ENCODE data around the gene FSTL5.

FSTL5 gene

DNA sequence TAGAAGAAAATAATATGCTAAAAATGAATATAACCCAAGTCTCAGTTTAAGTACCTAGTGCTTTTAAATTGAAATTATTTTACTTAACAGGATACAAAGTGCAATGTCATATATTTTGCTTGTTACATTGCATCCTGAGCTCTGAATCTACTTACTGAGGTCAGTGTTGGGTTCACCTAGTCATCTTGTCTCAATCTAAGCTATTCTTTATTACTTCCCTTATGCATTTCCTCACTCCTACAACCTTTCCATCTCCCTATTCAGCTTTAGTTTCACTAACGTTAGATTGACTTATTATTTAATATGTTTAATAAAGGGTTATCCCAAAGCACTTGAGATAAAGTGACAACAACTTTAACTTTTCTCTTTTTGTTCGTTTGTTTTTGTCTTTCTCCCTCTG lies 483.7 kb downstream of the FSTL5 start:
- no peak for TF ChIP-seq FOXP2 (optimal IDR thresholded peaks at IDR 0.05; ENCODE audit: control extremely low read depth, extremely low read length, insufficient read depth)
- TF ChIP-seq POLR2AphosphoS5 (IDR thresholded peaks at IDR 0.05; ENCODE audit: borderline replicate concordance, low read depth, low read length), result no peak
- TF ChIP-seq EZH2 (IDR thresholded peaks at IDR 0.05), result no peak
- DNase-seq (ENCODE audit: low read depth, low spot score), result no peak
- Histone ChIP-seq H3K4me3 (no peak overlapping the region), H3K36me3 (ENCODE audit: insufficient read depth, low read length) (no peaks in the 10 kb centered on the region), H3K9ac (ENCODE audit: insufficient read length) (no peak overlapping the region), H3K9me3 (ENCODE audit: low read depth, low read length) (no peaks in the 10 kb centered on the region), H3K27ac (no peak overlapping the region)

DNA sequence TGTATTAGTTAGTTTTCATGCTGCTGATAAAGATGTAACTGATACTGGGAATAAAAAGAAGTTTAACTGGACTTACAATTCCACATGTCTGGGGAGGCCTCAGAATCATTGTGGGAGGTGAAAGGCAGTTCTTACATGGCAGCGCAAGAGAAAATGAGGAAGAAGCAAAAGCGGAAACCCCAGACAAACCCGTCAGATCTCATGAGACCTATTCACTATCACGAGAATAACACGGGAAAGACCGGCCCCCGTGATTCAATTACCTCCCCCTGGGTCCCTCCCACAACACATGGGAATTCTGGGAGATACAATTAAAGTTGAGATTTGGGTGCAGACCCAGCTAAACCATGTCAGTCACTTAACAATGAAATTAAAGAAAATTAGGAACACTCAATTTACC lies 499.1 kb downstream of the FSTL5 start:
- H3K9ac ChIP-seq (ENCODE audit: insufficient read length), result no peak overlapping the region
- H3K4me3 ChIP-seq, result no peak overlapping the region
- no peaks in the 10 kb centered on the region for H3K36me3 ChIP-seq (ENCODE audit: insufficient read depth, low read length)
- H3K9me3 ChIP-seq (ENCODE audit: low read depth, low read length), result no peaks in the 10 kb centered on the region
- H3K27ac ChIP-seq, result no peak overlapping the region
- TF ChIP-seq EZH2 (IDR thresholded peaks at IDR 0.05) (no peak), POLR2AphosphoS5 (IDR thresholded peaks at IDR 0.05; ENCODE audit: borderline replicate concordance, low read depth, low read length) (no peak), FOXP2 (optimal IDR thresholded peaks at IDR 0.05; ENCODE audit: control extremely low read depth, extremely low read length, insufficient read depth) (no peak)
- DNase-seq (ENCODE audit: low read depth, low spot score), result no peak

DNA sequence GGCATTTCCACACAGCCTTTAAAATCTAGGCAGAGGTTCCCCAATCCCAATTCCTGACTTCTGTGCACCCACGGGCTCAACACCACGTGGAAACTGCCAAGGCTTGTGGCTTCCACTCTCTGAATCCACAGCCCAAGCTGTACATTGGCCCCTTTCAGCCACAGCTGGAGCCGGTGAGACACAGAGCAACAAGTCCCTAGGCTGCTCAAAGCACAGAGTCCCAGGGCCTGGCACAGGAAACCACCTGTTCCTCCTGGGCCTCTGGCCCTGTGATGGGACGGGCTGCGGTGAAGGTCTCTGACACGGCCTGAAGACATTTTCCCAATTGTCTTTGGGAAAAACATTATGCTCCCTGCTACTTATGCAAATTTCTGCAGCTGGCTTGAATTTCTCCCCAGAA lies 500.0 kb downstream of the FSTL5 start:
- Histone ChIP-seq H3K4me3 (no peak overlapping the region), H3K9me3 (ENCODE audit: low read depth, low read length) (no peaks in the 10 kb centered on the region), H3K27ac (no peak overlapping the region), H3K9ac (ENCODE audit: insufficient read length) (no peak overlapping the region), H3K36me3 (ENCODE audit: insufficient read depth, low read length) (no peaks in the 10 kb centered on the region)
- TF ChIP-seq POLR2AphosphoS5 (IDR thresholded peaks at IDR 0.05; ENCODE audit: borderline replicate concordance, low read depth, low read length) (no peak), EZH2 (IDR thresholded peaks at IDR 0.05) (no peak), FOXP2 (optimal IDR thresholded peaks at IDR 0.05; ENCODE audit: control extremely low read depth, extremely low read length, insufficient read depth) (no peak)
- no peak for DNase-seq (ENCODE audit: low read depth, low spot score)

DNA sequence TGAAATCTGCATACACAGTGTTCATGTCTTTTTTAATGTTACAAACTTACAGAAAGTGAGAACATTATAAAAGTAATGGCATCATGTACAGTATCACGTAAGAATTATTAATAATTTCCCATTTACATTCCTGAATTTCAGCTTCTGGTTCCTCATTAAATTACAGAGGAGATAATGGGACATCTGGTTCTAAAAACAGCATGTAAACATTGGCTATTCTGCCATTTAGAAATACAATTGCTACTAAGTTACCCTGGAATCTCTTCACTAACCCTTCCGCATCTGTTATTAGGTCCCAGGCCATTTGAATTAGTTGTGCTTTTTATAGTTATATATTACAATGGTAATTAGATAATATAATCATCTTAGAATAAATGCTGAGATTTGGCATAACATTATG lies 505.1 kb downstream of the FSTL5 start:
- Histone ChIP-seq H3K4me3 (no peak overlapping the region), H3K36me3 (ENCODE audit: insufficient read depth, low read length) (no peaks in the 10 kb centered on the region), H3K27ac (no peak overlapping the region), H3K9ac (ENCODE audit: insufficient read length) (no peak overlapping the region), H3K9me3 (ENCODE audit: low read depth, low read length) (no peaks in the 10 kb centered on the region)
- TF ChIP-seq FOXP2 (optimal IDR thresholded peaks at IDR 0.05; ENCODE audit: control extremely low read depth, extremely low read length, insufficient read depth) (no peak), EZH2 (IDR thresholded peaks at IDR 0.05) (no peak), POLR2AphosphoS5 (IDR thresholded peaks at IDR 0.05; ENCODE audit: borderline replicate concordance, low read depth, low read length) (no peak)
- no peak for DNase-seq (ENCODE audit: low read depth, low spot score)

DNA sequence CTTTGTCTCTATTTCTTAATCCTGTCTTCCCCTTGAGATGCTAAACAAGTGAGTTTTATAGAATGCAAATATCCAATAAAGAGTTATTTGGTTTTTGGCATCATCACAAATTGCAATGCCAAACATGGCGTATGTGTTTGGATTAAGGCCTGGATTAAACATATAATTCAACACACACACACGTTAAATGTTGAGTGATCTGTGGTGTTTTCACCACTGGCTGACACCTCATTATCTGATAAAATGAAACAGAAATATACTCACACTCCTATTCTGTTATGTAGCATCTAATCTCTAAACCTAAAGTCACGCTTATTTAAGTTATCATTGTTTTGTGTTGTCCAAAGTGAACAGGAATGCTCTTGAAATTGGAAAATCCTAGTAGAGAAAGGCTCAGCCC lies 506.2 kb downstream of the FSTL5 start:
- TF ChIP-seq EZH2 (IDR thresholded peaks at IDR 0.05) (no peak), FOXP2 (optimal IDR thresholded peaks at IDR 0.05; ENCODE audit: control extremely low read depth, extremely low read length, insufficient read depth) (no peak), POLR2AphosphoS5 (IDR thresholded peaks at IDR 0.05; ENCODE audit: borderline replicate concordance, low read depth, low read length) (no peak)
- Histone ChIP-seq H3K36me3 (ENCODE audit: insufficient read depth, low read length) (no peaks in the 10 kb centered on the region), H3K9ac (ENCODE audit: insufficient read length) (no peak overlapping the region), H3K4me3 (no peak overlapping the region), H3K27ac (no peak overlapping the region), H3K9me3 (ENCODE audit: low read depth, low read length) (no peaks in the 10 kb centered on the region)
- no peak for DNase-seq (ENCODE audit: low read depth, low spot score)

DNA sequence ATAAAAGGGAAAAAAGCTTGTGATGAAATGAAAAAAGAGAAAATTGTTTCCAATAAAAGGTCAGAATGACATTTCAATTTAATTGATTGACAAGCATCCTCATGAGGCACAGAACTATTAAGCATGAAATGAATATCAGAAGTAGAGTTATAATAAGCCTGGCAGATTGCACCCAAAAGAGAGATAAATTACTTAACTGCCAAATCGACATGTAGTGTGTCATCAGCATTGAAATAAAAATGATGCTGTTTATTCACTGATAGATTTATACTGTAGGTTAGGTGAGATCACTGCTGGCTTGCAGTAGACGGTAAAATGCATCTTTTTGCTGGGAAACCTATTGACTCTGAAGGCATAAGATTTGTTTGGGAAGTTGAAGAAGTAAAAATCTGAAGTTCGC lies 507.2 kb downstream of the FSTL5 start:
- Histone ChIP-seq H3K9ac (ENCODE audit: insufficient read length) (no peak overlapping the region), H3K9me3 (ENCODE audit: low read depth, low read length) (no peaks in the 10 kb centered on the region), H3K27ac (no peak overlapping the region), H3K4me3 (no peak overlapping the region), H3K36me3 (ENCODE audit: insufficient read depth, low read length) (no peaks in the 10 kb centered on the region)
- no peak for DNase-seq (ENCODE audit: low read depth, low spot score)
- no peak for TF ChIP-seq POLR2AphosphoS5 (IDR thresholded peaks at IDR 0.05; ENCODE audit: borderline replicate concordance, low read depth, low read length)
- no peak for TF ChIP-seq EZH2 (IDR thresholded peaks at IDR 0.05)
- TF ChIP-seq FOXP2 (optimal IDR thresholded peaks at IDR 0.05; ENCODE audit: control extremely low read depth, extremely low read length, insufficient read depth), result no peak

DNA sequence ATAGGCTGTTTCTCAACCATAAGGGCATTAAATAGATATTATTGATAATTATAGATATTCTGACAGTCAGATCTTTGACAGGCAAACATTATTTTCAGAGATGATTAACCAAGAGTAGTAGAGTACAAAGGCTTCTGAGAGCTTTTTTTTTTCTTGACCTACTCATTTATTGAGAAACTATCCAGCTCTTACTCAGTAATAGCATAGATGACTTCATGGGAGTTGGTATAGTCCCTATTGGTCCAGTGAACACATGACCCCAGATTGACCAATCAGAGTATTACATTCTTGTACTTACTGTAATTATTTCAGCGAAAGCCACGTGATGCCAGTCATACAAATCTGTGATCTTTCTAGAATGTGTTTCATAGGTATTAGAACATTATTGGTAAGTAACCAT lies 508.7 kb downstream of the FSTL5 start:
- H3K4me3 ChIP-seq, result no peak overlapping the region
- TF ChIP-seq EZH2 (IDR thresholded peaks at IDR 0.05), result no peak
- TF ChIP-seq FOXP2 (optimal IDR thresholded peaks at IDR 0.05; ENCODE audit: control extremely low read depth, extremely low read length, insufficient read depth), result no peak
- no peak for TF ChIP-seq POLR2AphosphoS5 (IDR thresholded peaks at IDR 0.05; ENCODE audit: borderline replicate concordance, low read depth, low read length)
- no peaks in the 10 kb centered on the region for H3K9me3 ChIP-seq (ENCODE audit: low read depth, low read length)
- no peak overlapping the region for H3K9ac ChIP-seq (ENCODE audit: insufficient read length)
- no peak for DNase-seq (ENCODE audit: low read depth, low spot score)
- H3K36me3 ChIP-seq (ENCODE audit: insufficient read depth, low read length), result no peaks in the 10 kb centered on the region
- no peak overlapping the region for H3K27ac ChIP-seq

DNA sequence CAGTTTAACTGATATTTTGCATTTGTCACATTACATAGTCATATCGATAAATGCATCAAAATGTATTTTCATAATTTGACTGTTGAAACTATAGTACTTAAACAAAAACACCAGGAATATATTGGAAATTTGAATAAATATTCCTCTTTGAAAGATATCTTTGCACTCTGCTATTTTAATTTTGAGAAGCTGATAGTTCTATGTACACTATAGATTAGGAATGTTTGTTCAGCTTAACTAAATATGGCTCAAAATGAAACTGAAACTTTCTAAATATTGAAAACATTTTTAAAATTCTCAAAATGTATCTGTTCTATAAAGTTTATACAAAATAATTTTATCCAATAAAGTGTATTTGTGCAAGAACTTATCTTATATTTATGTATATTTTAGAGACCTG lies 510.1 kb downstream of the FSTL5 start:
- no peak overlapping the region for H3K4me3 ChIP-seq
- DNase-seq (ENCODE audit: low read depth, low spot score), result no peak
- no peaks in the 10 kb centered on the region for H3K9me3 ChIP-seq (ENCODE audit: low read depth, low read length)
- no peak overlapping the region for H3K9ac ChIP-seq (ENCODE audit: insufficient read length)
- H3K27ac ChIP-seq, result no peak overlapping the region
- TF ChIP-seq POLR2AphosphoS5 (IDR thresholded peaks at IDR 0.05; ENCODE audit: borderline replicate concordance, low read depth, low read length) (no peak), EZH2 (IDR thresholded peaks at IDR 0.05) (no peak), FOXP2 (optimal IDR thresholded peaks at IDR 0.05; ENCODE audit: control extremely low read depth, extremely low read length, insufficient read depth) (no peak)
- H3K36me3 ChIP-seq (ENCODE audit: insufficient read depth, low read length), result no peaks in the 10 kb centered on the region

DNA sequence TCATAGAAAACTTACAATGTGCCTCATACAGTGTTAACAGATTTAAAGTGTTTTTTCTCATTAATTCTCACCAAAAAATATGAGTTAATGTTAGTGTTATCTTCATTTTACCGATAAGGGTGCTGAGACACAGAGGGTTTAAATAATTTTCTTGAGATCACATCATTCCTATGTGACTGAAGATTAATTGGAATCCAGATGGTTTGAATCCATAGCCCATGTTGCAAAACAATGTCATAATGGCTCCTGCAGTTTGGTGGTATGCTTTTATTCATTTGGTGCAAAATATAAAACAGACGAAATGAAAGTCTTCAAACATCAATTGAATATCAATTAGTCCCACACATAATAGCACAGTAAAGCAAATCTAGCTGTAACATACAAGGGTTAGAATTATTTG lies 512.2 kb downstream of the FSTL5 start:
- no peak for TF ChIP-seq EZH2 (IDR thresholded peaks at IDR 0.05)
- no peak for TF ChIP-seq POLR2AphosphoS5 (IDR thresholded peaks at IDR 0.05; ENCODE audit: borderline replicate concordance, low read depth, low read length)
- no peak for TF ChIP-seq FOXP2 (optimal IDR thresholded peaks at IDR 0.05; ENCODE audit: control extremely low read depth, extremely low read length, insufficient read depth)
- Histone ChIP-seq H3K9ac (ENCODE audit: insufficient read length) (no peak overlapping the region), H3K36me3 (ENCODE audit: insufficient read depth, low read length) (no peaks in the 10 kb centered on the region; the same call in 1 of the 2 replicates), H3K9me3 (ENCODE audit: low read depth, low read length) (no peaks in the 10 kb centered on the region; the same call in 1 of the 2 replicates), H3K4me3 (no peak overlapping the region), H3K27ac (no peak overlapping the region)
- DNase-seq (ENCODE audit: low read depth, low spot score), result no peak
